OCI-LY7 (cell line): Measurements from ENCODE around the gene CLSTN2. TPM values are rescaled to one million over a fixed set of nuclear protein-coding genes. Genes with fewer than 3 reads are reported as not detected.

ENCODE experiments used
- BruUV-seq: library from RNA; stranded (reverse); fragments of 400-500 nt; replicated peaks from 2 replicates; lab custom pipeline; 2021; lab: Mats Ljungman, UMichigan
- CTCF ChIA-PET: fragments of 300-600 bp; sonication (Branson Sonifier 250); formaldehyde crosslinking; loops from one replicate; lab custom pipeline; 2022; ENCODE audit warnings: antibody characterized with exemption; ENCODE audit not compliant: unreplicated experiment; lab: Charles Lee
- POLR2A ChIA-PET: fragments of 300-600 bp; sonication (Branson Sonifier 250); formaldehyde crosslinking; loops from one replicate; lab custom pipeline; 2022; ENCODE audit warnings: antibody characterized with exemption; lab: Charles Lee
- DNase-seq: peaks from one replicate; pipeline ENCODE4 v3.0.0-alpha.2; 2015; ENCODE audit warnings: low spot score
- H2AFZ ChIP-seq: fragments of 200-600 bp; sonication (generic), shearing (Covaris generic); 2 replicates; pipeline ENCODE4 v1.6.1; 2014; ENCODE audit warnings: mild to moderate bottlenecking, antibody characterized with exemption, low read length, moderate library complexity
- H3K27ac ChIP-seq: fragments of 200-600 bp; sonication (generic); 2 replicates; pipeline ENCODE4 v1.5.1; 2014; ENCODE audit warnings: mixed run types, low read depth, mild to moderate bottlenecking, moderate library complexity, low read length, inconsistent platforms; ENCODE audit not compliant: poor library complexity, severe bottlenecking
- H3K36me3 ChIP-seq: fragments of 200-600 bp; sonication (generic); 2 replicates; pipeline ENCODE4 v1.6.1; 2014; ENCODE audit warnings: mild to moderate bottlenecking, antibody characterized with exemption, low read length, moderate library complexity, mixed read lengths; ENCODE audit not compliant: insufficient read depth
- H3K4me1 ChIP-seq: fragments of 200-600 bp; sonication (generic); 2 replicates; pipeline ENCODE4 v1.5.1; 2014; ENCODE audit warnings: mild to moderate bottlenecking, low read length; ENCODE audit not compliant: insufficient read depth, poor library complexity, severe bottlenecking
- H3K4me2 ChIP-seq: fragments of 200-600 bp; sonication (generic); 2 replicates; pipeline ENCODE4 v1.6.1; 2014; ENCODE audit warnings: mild to moderate bottlenecking, low read length
- H3K4me3 ChIP-seq: fragments of 200-600 bp; sonication (generic); 2 replicates; pipeline ENCODE4 v1.5.1; 2014; ENCODE audit warnings: mild to moderate bottlenecking, low read depth, low read length; ENCODE audit not compliant: poor library complexity, severe bottlenecking
- H3K79me2 ChIP-seq: fragments of 200-600 bp; sonication (generic); 2 replicates; pipeline ENCODE4 v1.6.1; 2016; ENCODE audit warnings: low read depth, mild to moderate bottlenecking, low read length, moderate library complexity, mixed read lengths; ENCODE audit not compliant: insufficient read depth
- H3K9me2 ChIP-seq: fragments of 200-600 bp; sonication (generic); 2 replicates; pipeline ENCODE4 v1.6.1; 2016; ENCODE audit warnings: mild to moderate bottlenecking, low read length, mixed read lengths; ENCODE audit not compliant: insufficient read depth
- H3K9me3 ChIP-seq: fragments of 200-600 bp; sonication (generic); 2 replicates; pipeline ENCODE4 v1.6.1; 2014; ENCODE audit warnings: mild to moderate bottlenecking, mixed run types, low read length, mixed read lengths
- H4K20me1 ChIP-seq: fragments of 200-600 bp; sonication (generic); 2 replicates; pipeline ENCODE4 v1.6.1; 2014; ENCODE audit warnings: mild to moderate bottlenecking, antibody characterized with exemption, low read length, moderate library complexity, mixed read lengths; ENCODE audit not compliant: insufficient read depth
- EZH2phosphoT487 ChIP-seq: fragments of 200-600 bp; sonication (generic); IDR thresholded peaks from 2 replicates; pipeline ENCODE4 v1.6.1; 2018; ENCODE audit warnings: low read depth, borderline replicate concordance, mild to moderate bottlenecking, mixed run types, antibody characterized with exemption, low read length, moderate library complexity, mixed read lengths
- intact Hi-C: fragments of 100-400 bp; cut with micrococcal nuclease; formaldehyde crosslinking; loops from one replicate; pipeline ENCODE4 v1.10.0; 2022; ENCODE audit not compliant: unreplicated experiment
- total RNA-seq, 2 experiments: library from RNA; depleted of rRNA in 1 of 2; stranded (reverse); fragments of >200 nt in 1 of 2; shearing (Covaris generic) in 1 of 2; gene quantifications; 2 replicates each; pipeline ENCODE4 v1.2.3, GENCODE V29; 2014 to 2022
- TF ChIP-seq, protein P1 (sequence below): fragments of 200-600 bp; sonication (generic); conservative IDR thresholded peaks from 2 replicates; pipeline ENCODE4 v1.5.1; 2014; ENCODE audit warnings: mild to moderate bottlenecking, antibody characterized with exemption, low read length, moderate library complexity, mixed read lengths

The CLSTN2 gene
- total RNA-seq, 2 experiments from 2014 or later = not detected

GRCh38 chr3:140465988-140466387 is 531.0 kb downstream of the CLSTN2 start:
- TF ChIP-seq, protein P1, sequence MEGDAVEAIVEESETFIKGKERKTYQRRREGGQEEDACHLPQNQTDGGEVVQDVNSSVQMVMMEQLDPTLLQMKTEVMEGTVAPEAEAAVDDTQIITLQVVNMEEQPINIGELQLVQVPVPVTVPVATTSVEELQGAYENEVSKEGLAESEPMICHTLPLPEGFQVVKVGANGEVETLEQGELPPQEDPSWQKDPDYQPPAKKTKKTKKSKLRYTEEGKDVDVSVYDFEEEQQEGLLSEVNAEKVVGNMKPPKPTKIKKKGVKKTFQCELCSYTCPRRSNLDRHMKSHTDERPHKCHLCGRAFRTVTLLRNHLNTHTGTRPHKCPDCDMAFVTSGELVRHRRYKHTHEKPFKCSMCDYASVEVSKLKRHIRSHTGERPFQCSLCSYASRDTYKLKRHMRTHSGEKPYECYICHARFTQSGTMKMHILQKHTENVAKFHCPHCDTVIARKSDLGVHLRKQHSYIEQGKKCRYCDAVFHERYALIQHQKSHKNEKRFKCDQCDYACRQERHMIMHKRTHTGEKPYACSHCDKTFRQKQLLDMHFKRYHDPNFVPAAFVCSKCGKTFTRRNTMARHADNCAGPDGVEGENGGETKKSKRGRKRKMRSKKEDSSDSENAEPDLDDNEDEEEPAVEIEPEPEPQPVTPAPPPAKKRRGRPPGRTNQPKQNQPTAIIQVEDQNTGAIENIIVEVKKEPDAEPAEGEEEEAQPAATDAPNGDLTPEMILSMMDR = no peak
- no peak for TF ChIP-seq EZH2phosphoT487
- H2AFZ ChIP-seq = no peak overlapping the region
- H3K36me3 ChIP-seq = no peaks in the 10 kb centered on the region
- H3K27ac ChIP-seq = no peak overlapping the region
- intact Hi-C loops = no loop called here
- no peaks in the 10 kb centered on the region for H3K4me1 ChIP-seq
- CTCF ChIA-PET = no interaction called here
- H4K20me1 ChIP-seq = no peaks in the 10 kb centered on the region
- no peaks in the 10 kb centered on the region for H3K9me3 ChIP-seq
- POLR2A ChIA-PET = interaction anchor here (0.5 kb wide), 1 partner anchor 1850 kb away, joined by 3 read pairs; no protein-coding TSS in a partner anchor
- DNase-seq = no peak
- no TSS peak for BruUV-seq
- H3K4me2 ChIP-seq = no peak overlapping the region
- H3K9me2 ChIP-seq = no peaks in the 10 kb centered on the region
- no peak overlapping the region for H3K4me3 ChIP-seq
- H3K79me2 ChIP-seq = no peaks in the 10 kb centered on the region

- BruUV-seq = no TSS peak
- DNase-seq = no peak
- no peaks in the 10 kb centered on the region for H3K4me1 ChIP-seq
- H3K4me3 ChIP-seq = no peak overlapping the region
- intact Hi-C loops = no loop called here
- no peaks in the 10 kb centered on the region for H3K79me2 ChIP-seq
- H2AFZ ChIP-seq = no peak overlapping the region
- H3K9me3 ChIP-seq = no peaks in the 10 kb centered on the region
- H3K27ac ChIP-seq = no peak overlapping the region
- no peak for TF ChIP-seq EZH2phosphoT487
- TF ChIP-seq, protein P1 = no peak
- POLR2A ChIA-PET = interaction anchor here (0.5 kb wide), 1 partner anchor 1851 kb away, joined by 3 read pairs; no protein-coding TSS in a partner anchor
- CTCF ChIA-PET = no interaction called here
- H3K9me2 ChIP-seq = no peaks in the 10 kb centered on the region
- no peaks in the 10 kb centered on the region for H3K36me3 ChIP-seq
- no peak overlapping the region for H3K4me2 ChIP-seq
- no peaks in the 10 kb centered on the region for H4K20me1 ChIP-seq
Measured at GRCh38 chr3:140466535-140466934, 531.5 kb downstream of the CLSTN2 start.

DNA sequence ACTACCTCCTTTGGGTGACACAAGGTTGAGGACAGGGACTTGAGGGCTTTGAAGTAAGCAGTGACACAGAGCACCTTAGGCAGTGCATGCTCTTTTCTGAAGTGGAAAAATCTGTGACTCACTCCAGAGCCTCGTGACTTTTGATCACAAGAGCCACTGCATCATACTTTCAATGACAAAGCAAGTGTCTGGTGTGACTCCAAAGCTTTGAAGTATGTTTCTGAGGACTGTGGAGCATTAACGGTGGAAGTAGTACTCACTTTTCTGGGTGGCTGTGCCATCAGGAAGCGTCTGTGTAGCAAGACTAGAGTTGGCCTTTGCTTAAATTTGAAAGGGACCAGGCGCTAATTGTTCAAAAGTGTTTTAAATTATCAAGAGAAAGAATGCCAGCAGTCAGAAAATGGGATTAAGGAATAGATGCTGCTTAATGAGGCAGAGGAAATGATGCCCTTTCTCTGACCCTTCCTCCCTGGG is 532.2 kb downstream of the CLSTN2 start:
- ChIA-PET CTCF (no interaction called here), POLR2A (no interaction called here)
- H2AFZ ChIP-seq = no peak overlapping the region
- no peaks in the 10 kb centered on the region for H3K9me3 ChIP-seq
- no peaks in the 10 kb centered on the region for H3K36me3 ChIP-seq
- H3K4me1 ChIP-seq = no peaks in the 10 kb centered on the region
- H4K20me1 ChIP-seq = no peaks in the 10 kb centered on the region
- no peak for DNase-seq
- BruUV-seq = no TSS peak
- no peaks in the 10 kb centered on the region for H3K79me2 ChIP-seq
- no peak overlapping the region for H3K27ac ChIP-seq
- H3K4me2 ChIP-seq = no peak overlapping the region
- intact Hi-C loops = no loop called here
- H3K4me3 ChIP-seq = no peak overlapping the region
- H3K9me2 ChIP-seq = no peaks in the 10 kb centered on the region
- no peak for TF ChIP-seq EZH2phosphoT487
